ENCODE data around the gene FIGN.

Gene FIGN

GRCh38 chr2:163659224-163659623 lies 76.6 kb downstream of the FIGN start:
- no peak for DNase-seq

- DNase-seq: no peak
Measured at GRCh38 chr2:163658556-163658955, 77.3 kb downstream of the FIGN start.

GRCh38 chr2:163657281-163657656 lies 78.5 kb downstream of the FIGN start:
- DNase-seq: no peak

GRCh38 chr2:163656622-163657280 lies 79.1 kb downstream of the FIGN start:
- no peak for DNase-seq

- DNase-seq: no peak
Measured at GRCh38 chr2:163655667-163656066, 80.1 kb downstream of the FIGN start.

GRCh38 chr2:163652751-163653150 lies 83.1 kb downstream of the FIGN start:
- no peak for DNase-seq

- no peak for DNase-seq
Measured at GRCh38 chr2:163649080-163649479, 86.7 kb downstream of the FIGN start.

- DNase-seq: no peak
Measured at GRCh38 chr2:163647300-163647699, 88.5 kb downstream of the FIGN start.

- no peak for DNase-seq
Measured at GRCh38 chr2:163646687-163647086, 89.1 kb downstream of the FIGN start.

- DNase-seq: no peak
Measured at GRCh38 chr2:163644238-163644637, 91.6 kb downstream of the FIGN start.

- no peak for DNase-seq
Measured at GRCh38 chr2:163641986-163642385, 93.8 kb downstream of the FIGN start.

GRCh38 chr2:163640542-163641193 lies 95.1 kb downstream of the FIGN start:
- no peak for DNase-seq

- no peak for DNase-seq
Measured at GRCh38 chr2:163637871-163638270, 97.9 kb downstream of the FIGN start.

- no peak for DNase-seq
Measured at GRCh38 chr2:163633291-163633690, 102.5 kb downstream of the FIGN start.

GRCh38 chr2:163630836-163631235 lies 105.0 kb downstream of the FIGN start:
- no peak for DNase-seq

GRCh38 chr2:163626639-163627109 lies 109.1 kb downstream of the FIGN start:
- DNase-seq: no peak

GRCh38 chr2:163626208-163626607 lies 109.6 kb downstream of the FIGN start:
- no peak for DNase-seq

GRCh38 chr2:163625632-163626031 lies 110.2 kb downstream of the FIGN start:
- no peak for DNase-seq

GRCh38 chr2:163621445-163622004 lies 114.3 kb downstream of the FIGN start:
- no peak for DNase-seq

- DNase-seq: no peak
Measured at GRCh38 chr2:163617517-163617916, 118.3 kb downstream of the FIGN start.

- no peak for DNase-seq
Measured at GRCh38 chr2:163613266-163613731, 122.5 kb downstream of the FIGN start.

GRCh38 chr2:163612332-163612731 lies 123.5 kb downstream of the FIGN start:
- DNase-seq: no peak

- DNase-seq: no peak
Measured at GRCh38 chr2:163611557-163611906, 124.3 kb downstream of the FIGN start.

GRCh38 chr2:163610817-163611556 lies 124.8 kb downstream of the FIGN start:
- DNase-seq: no peak

Data from NCI-H446 treated with DMSO at 0.1 percent for 48 hours (cell line).